K562 (cell line): Measurements from ENCODE around the gene NRP1. TPM values are rescaled to one million over a fixed set of nuclear protein-coding genes. Genes with fewer than 3 reads are reported as not detected.

Source experiments
- ATAC-seq: fragments of 200-7000 bp; cut with Tn5 transposase; 3 replicates; pipeline ENCODE4 v1.9.1; 2020; ENCODE audit warnings: moderate library complexity
- BruUV-seq: library from RNA; stranded (reverse); fragments of 400-500 nt; replicated peaks from 2 replicates; lab custom pipeline; 2021; lab: Mats Ljungman, UMichigan
- CTCF ChIA-PET: fragments of 300-600 bp; formaldehyde crosslinking; extraction: SDS; loops from one replicate; lab custom pipeline; 2021; ENCODE audit warnings: low intra/inter-chr PET ratio; lab: Yijun Ruan, JAX
- POLR2A ChIA-PET: fragments of 300-600, 350-650 bp; sonication (Branson Sonifier 250); formaldehyde crosslinking; extraction: SDS; loops from one replicate; lab custom pipeline; 2021; ENCODE audit warnings: antibody characterized with exemption, inconsistent platforms; lab: Yijun Ruan, JAX
- DNase-seq, 4 experiments: peaks; one replicate each; pipeline versions ENCODE4 v3.0.0 to v3.0.0-alpha.2; 2011 to 2018; ENCODE audit warnings: low spot score in 3 of 4, mixed read lengths in 3 of 4; ENCODE audit errors: extremely low read depth in 1 of 4
- FAIRE-seq: peaks from 2 replicates; lab custom pipeline; 2011; peaks lifted over from hg19 to GRCh38; lab: Jason Lieb, UNC
- H2AFZ ChIP-seq: 2 replicates; pipeline ENCODE4 v1.6.0; 2011; ENCODE audit warnings: low read depth, low read length, control low read depth, inconsistent platforms
- H3K27ac ChIP-seq: fragments of 200-600 bp; 3 replicates; pipeline ENCODE4 v1.8.0; 2011; ENCODE audit warnings: low read depth, mild to moderate bottlenecking, control low read depth, inconsistent platforms, low read length, moderate library complexity, mixed read lengths; ENCODE audit errors: extremely low read depth
- H3K27me3 ChIP-seq, 2 experiments: fragments of 300-600 bp in 1 of 2; 2 replicates in 1 of 2; 3 replicates in 1 of 2; pipeline versions ENCODE4 v1.6.0 to v1.8.0; 2011; ENCODE audit warnings: inconsistent platforms in 2 of 2, low read length in 2 of 2, mild to moderate bottlenecking in 1 of 2, mixed read lengths in 1 of 2, moderate library complexity in 1 of 2; ENCODE audit not compliant: control insufficient read depth in 2 of 2, insufficient read depth in 2 of 2
- H3K36me3 ChIP-seq: fragments of 300-600 bp; 3 replicates; pipeline ENCODE4 v1.8.0; 2011; ENCODE audit warnings: mild to moderate bottlenecking, low read length, inconsistent platforms; ENCODE audit not compliant: control insufficient read depth, insufficient read depth
- H3K4me1 ChIP-seq, 2 experiments: fragments of 200-600 bp in 1 of 2; replicated peaks in 1 of 2; 2 replicates in 1 of 2; 3 replicates in 1 of 2; pipeline versions ENCODE4 v1.5.1 to v1.8.0; 2011; ENCODE audit warnings: inconsistent platforms in 2 of 2, low read length in 2 of 2, mild to moderate bottlenecking in 1 of 2, mixed read lengths in 1 of 2, moderate library complexity in 1 of 2; ENCODE audit not compliant: control insufficient read depth in 2 of 2, insufficient read depth in 2 of 2
- H3K4me2 ChIP-seq: 2 replicates; pipeline ENCODE4 v1.6.1; 2011; ENCODE audit warnings: low read length, control low read depth, inconsistent platforms, mixed read lengths; ENCODE audit not compliant: insufficient read depth
- H3K4me3 ChIP-seq: fragments of 200-600 bp; sonication (generic), shearing (Covaris generic); 2 replicates; pipeline ENCODE4 v1.5.1; 2016; ENCODE audit warnings: control low read depth, inconsistent platforms
- H3K79me2 ChIP-seq: fragments of 200-600 bp; 3 replicates; pipeline ENCODE4 v1.8.0; 2011; ENCODE audit warnings: low read length, inconsistent platforms; ENCODE audit not compliant: control insufficient read depth, insufficient read depth
- H3K9ac ChIP-seq, 2 experiments: 2 replicates each; pipeline versions ENCODE4 v1.6.0 to v1.6.1; 2011; ENCODE audit warnings: low read depth in 2 of 2, low read length in 2 of 2, control low read depth in 1 of 2, inconsistent platforms in 1 of 2, mild to moderate bottlenecking in 1 of 2, mixed read lengths in 1 of 2; ENCODE audit not compliant: insufficient read depth in 1 of 2
- H3K9me1 ChIP-seq: one replicate; pipeline ENCODE4 v1.6.0; 2011; ENCODE audit warnings: inconsistent platforms, mild to moderate bottlenecking, low read length, moderate library complexity; ENCODE audit not compliant: control insufficient read depth, insufficient read depth
- H3K9me3 ChIP-seq: replicated peaks from 2 replicates; pipeline ENCODE4 v1.5.1; 2011; ENCODE audit warnings: low read depth, low read length, inconsistent platforms; ENCODE audit not compliant: control insufficient read depth, insufficient read depth
- H4K20me1 ChIP-seq: replicated peaks from 2 replicates; pipeline ENCODE4 v1.6.1; 2011; ENCODE audit warnings: low read length, inconsistent platforms, mixed read lengths; ENCODE audit not compliant: control insufficient read depth, insufficient read depth
- CXXC5 ChIP-seq: fragments of 250-450 bp; sonication (Bioruptor Pico); IDR thresholded peaks from 2 replicates; pipeline ENCODE4 v1.8.0; 2022; ENCODE audit warnings: inconsistent platforms, mild to moderate bottlenecking, moderate library complexity
- ELF4 ChIP-seq: fragments of 450-650 bp; formaldehyde crosslinking; IDR thresholded peaks from 2 replicates; pipeline ENCODE4 v1.4.0; 2022; ENCODE audit warnings: missing genetic modification characterization
- HCFC1 ChIP-seq: IDR thresholded peaks from 2 replicates; pipeline ENCODE4 v1.6.1; 2012; ENCODE audit warnings: low read depth, low read length, improper control_type of control experiment
- HMG20B ChIP-seq: fragments of 250-450 bp; sonication (Bioruptor Pico); IDR thresholded peaks from 2 replicates; pipeline ENCODE4 v1.5.0; 2021; ENCODE audit warnings: mild to moderate bottlenecking
- NCOA4 ChIP-seq: fragments of 450-650 bp; IDR thresholded peaks from 2 replicates; pipeline ENCODE4 v1.6.1; 2018; ENCODE audit warnings: mild to moderate bottlenecking; ENCODE audit not compliant: partially characterized antibody
- PHF8 ChIP-seq: fragments of 200-600 bp; sonication (generic); IDR thresholded peaks from 2 replicates; pipeline ENCODE4 v1.6.1; 2012; ENCODE audit warnings: mixed run types, mild to moderate bottlenecking, inconsistent platforms, low read length, moderate library complexity, borderline replicate concordance
- RAD51 ChIP-seq: fragments of 450-650 bp; IDR thresholded peaks from 2 replicates; pipeline ENCODE4 v1.7.1; 2016; ENCODE audit warnings: low read depth, mild to moderate bottlenecking, borderline replicate concordance
- SAFB ChIP-seq: fragments of 200-400 bp; formaldehyde crosslinking; IDR thresholded peaks from 2 replicates; pipeline ENCODE4 v1.6.1; 2017; ENCODE audit warnings: low read depth, low read length, borderline replicate concordance
- SAP30 ChIP-seq: fragments of 200-600 bp; sonication (generic); IDR thresholded peaks from 2 replicates; pipeline ENCODE4 v1.6.1; 2012; ENCODE audit warnings: borderline replicate concordance, low read depth, mild to moderate bottlenecking, moderate library complexity, low read length, control low read depth, inconsistent platforms; ENCODE audit not compliant: insufficient read depth, poor library complexity, severe bottlenecking
- SUPT5H ChIP-seq: fragments of 450-650 bp; IDR thresholded peaks from 2 replicates; pipeline ENCODE4 v1.6.1; 2016
- ZBTB7A ChIP-seq: IDR thresholded peaks from 2 replicates; pipeline ENCODE4 v1.6.1; 2011; ENCODE audit warnings: low read depth, mild to moderate bottlenecking, low read length, moderate library complexity, borderline replicate concordance; ENCODE audit not compliant: control insufficient read depth
- WGBS: fragments of 100-300 bp; shearing (Covaris generic); methylation state at CpG from one replicate; pipeline ENCODE4 v1.1.6; 2016; ENCODE audit warnings: low coverage, mixed read lengths; ENCODE audit not compliant: insufficient coverage; ENCODE audit errors: missing lambda C conversion rate; 5-methylcytosine and 5-hydroxymethylcytosine counted together
- in situ Hi-C: fragments of 300-500 bp; cut with MboI; formaldehyde crosslinking; loops from 4 replicates; pipeline ENCODE4 v1.15.0; 2018; ENCODE audit warnings: inconsistent platforms, mixed read lengths
- intact Hi-C: fragments of 100-400 bp; cut with micrococcal nuclease; formaldehyde crosslinking; loops from 2 replicates; pipeline ENCODE4 v1.14.2; 2022
- polyA plus RNA-seq, 8 experiments: library from polyadenylated mRNA; depleted of rRNA in 4 of 8; stranded (reverse) in 5 of 8; unstranded in 3 of 8; fragments of >200 nt; fragmentation: Nextera tagmentation in 2 of 8; fragmentation: Illumina TruSeq in 1 of 8; extraction: Ambion mirVana in 2 of 8; extraction: Trizol in 1 of 8; gene quantifications; 2 replicates each; pipeline versions ENCODE4 v1.2.1 to v1.2.3, GENCODE V29; 2011 to 2014; ENCODE audit warnings: inconsistent platforms in 1 of 8, missing spikeins in 1 of 8
- total RNA-seq, 7 experiments: library from RNA; depleted of rRNA in 6 of 7; stranded (reverse); fragments of >200 nt in 6 of 7; fragmentation: Illumina TruSeq in 2 of 7; extraction: Trizol in 2 of 7; gene quantifications; 2 replicates each; pipeline versions ENCODE4 v1.2.1 to v1.2.3, GENCODE V29; 2011 to 2021; ENCODE audit warnings: low replicate concordance in 1 of 7
- TF ChIP-seq, protein P1 (sequence below): sonication (generic); formaldehyde crosslinking; IDR thresholded peaks from 2 replicates; pipeline ENCODE4 v1.8.0; 2022; ENCODE audit warnings: mild to moderate bottlenecking, missing genetic modification reagents
- TF ChIP-seq, protein P2 (sequence below), 2 experiments: IDR thresholded peaks in 1 of 2; conservative IDR thresholded peaks in 1 of 2; 2 replicates each; pipeline ENCODE4 v1.6.1; 2016; ENCODE audit warnings: low read depth in 2 of 2, mild to moderate bottlenecking in 1 of 2, missing compliant biosample characterization in 1 of 2, missing genetic modification characterization in 1 of 2, moderate library complexity in 1 of 2
- TF ChIP-seq, protein P3 (sequence below): fragments of 250-450 bp; sonication (Bioruptor Pico); IDR thresholded peaks from 2 replicates; pipeline ENCODE4 v1.8.0; 2021; ENCODE audit warnings: borderline replicate concordance, mild to moderate bottlenecking, moderate library complexity; ENCODE audit not compliant: poor library complexity, severe bottlenecking
- TF ChIP-seq, protein P4 (sequence below): IDR thresholded peaks from 2 replicates; pipeline ENCODE4 v1.6.1; 2011; ENCODE audit not compliant: insufficient read length; ENCODE audit errors: extremely low read depth
- TF ChIP-seq, protein P5 (sequence below): fragments of 450-650 bp; formaldehyde crosslinking; IDR thresholded peaks from 2 replicates; pipeline ENCODE4 v1.4.0; 2022; ENCODE audit warnings: mild to moderate bottlenecking, moderate library complexity

Gene NRP1
- total and polyA plus RNA-seq, 9 of the 15 experiments (the other 6 are each of a cell fraction or from before 2014, with no cell fraction given) = 0.01 to 0.38 (median 0.04) TPM; not detected in 5

DNA sequence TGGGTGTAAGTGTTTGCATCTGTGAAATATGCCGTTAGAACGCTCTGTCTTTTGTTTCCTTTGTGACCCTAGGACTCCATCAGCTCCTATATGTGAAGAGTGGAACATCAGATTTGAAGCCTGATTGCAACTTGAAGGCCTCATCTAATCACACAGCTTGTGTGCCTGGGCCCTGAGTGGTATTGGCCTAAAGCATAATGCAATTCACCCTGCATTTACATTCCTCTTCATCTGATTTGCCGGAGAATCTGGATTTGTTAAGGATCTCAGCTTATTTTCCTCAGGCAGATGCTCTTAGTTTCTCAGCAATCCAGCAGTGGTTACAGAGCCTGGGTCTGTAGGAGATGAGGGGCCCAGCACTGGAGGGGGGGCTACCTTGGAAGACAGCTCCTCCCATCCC lies 193.2 kb downstream of the NRP1 start:
- in situ Hi-C loops = no loop called here
- Histone ChIP-seq H3K36me3 (no peaks in the 10 kb centered on the region), H3K79me2 (no peaks in the 10 kb centered on the region), H2AFZ (no peak overlapping the region), H3K4me1 (no peaks in the 10 kb centered on the region), H3K9ac (no peak overlapping the region), H3K4me2 (no peak overlapping the region), H4K20me1 (peaks cover 2% of the 10 kb centered on the region; the same call in 1 of the 2 replicates), H3K4me3 (no peak overlapping the region), H3K9me3 (no peaks in the 10 kb centered on the region), H3K27me3 (peaks cover 4 to 33% of the 10 kb centered on the region in 2 experiments; a peak in 3 of 5 replicates), H3K27ac (no peak overlapping the region), H3K9me1 (no peaks in the 10 kb centered on the region)
- intact Hi-C loops = no loop called here
- no peak for TF ChIP-seq SUPT5H
- no peak for TF ChIP-seq NCOA4
- TF ChIP-seq SAP30 = no peak
- TF ChIP-seq, protein P1, sequence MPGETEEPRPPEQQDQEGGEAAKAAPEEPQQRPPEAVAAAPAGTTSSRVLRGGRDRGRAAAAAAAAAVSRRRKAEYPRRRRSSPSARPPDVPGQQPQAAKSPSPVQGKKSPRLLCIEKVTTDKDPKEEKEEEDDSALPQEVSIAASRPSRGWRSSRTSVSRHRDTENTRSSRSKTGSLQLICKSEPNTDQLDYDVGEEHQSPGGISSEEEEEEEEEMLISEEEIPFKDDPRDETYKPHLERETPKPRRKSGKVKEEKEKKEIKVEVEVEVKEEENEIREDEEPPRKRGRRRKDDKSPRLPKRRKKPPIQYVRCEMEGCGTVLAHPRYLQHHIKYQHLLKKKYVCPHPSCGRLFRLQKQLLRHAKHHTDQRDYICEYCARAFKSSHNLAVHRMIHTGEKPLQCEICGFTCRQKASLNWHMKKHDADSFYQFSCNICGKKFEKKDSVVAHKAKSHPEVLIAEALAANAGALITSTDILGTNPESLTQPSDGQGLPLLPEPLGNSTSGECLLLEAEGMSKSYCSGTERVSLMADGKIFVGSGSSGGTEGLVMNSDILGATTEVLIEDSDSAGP (CRISPR knock-in tag) = no peak
- no peak for TF ChIP-seq CXXC5 (CRISPR knock-in tag)
- TF ChIP-seq RAD51 = no peak
- TF ChIP-seq ELF4 (CRISPR knock-in tag) = no peak
- no peak for TF ChIP-seq PHF8
- TF ChIP-seq, protein P2, sequence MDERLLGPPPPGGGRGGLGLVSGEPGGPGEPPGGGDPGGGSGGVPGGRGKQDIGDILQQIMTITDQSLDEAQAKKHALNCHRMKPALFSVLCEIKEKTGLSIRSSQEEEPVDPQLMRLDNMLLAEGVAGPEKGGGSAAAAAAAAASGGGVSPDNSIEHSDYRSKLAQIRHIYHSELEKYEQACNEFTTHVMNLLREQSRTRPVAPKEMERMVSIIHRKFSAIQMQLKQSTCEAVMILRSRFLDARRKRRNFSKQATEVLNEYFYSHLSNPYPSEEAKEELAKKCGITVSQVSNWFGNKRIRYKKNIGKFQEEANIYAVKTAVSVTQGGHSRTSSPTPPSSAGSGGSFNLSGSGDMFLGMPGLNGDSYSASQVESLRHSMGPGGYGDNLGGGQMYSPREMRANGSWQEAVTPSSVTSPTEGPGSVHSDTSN (CRISPR knock-in tag; IDR thresholded peaks at IDR 0.05; ENCODE audit: low read depth) = no peak
- TF ChIP-seq, protein P2 (tag; conservative IDR thresholded peaks at IDR 0.05; ENCODE audit: low read depth) = no peak
- no peak for TF ChIP-seq HMG20B (CRISPR knock-in tag)
- TF ChIP-seq, protein P3, sequence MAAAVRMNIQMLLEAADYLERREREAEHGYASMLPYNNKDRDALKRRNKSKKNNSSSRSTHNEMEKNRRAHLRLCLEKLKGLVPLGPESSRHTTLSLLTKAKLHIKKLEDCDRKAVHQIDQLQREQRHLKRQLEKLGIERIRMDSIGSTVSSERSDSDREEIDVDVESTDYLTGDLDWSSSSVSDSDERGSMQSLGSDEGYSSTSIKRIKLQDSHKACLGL (CRISPR knock-in tag) = no peak
- TF ChIP-seq HCFC1 = no peak
- no peak for TF ChIP-seq SAFB
- TF ChIP-seq, protein P4, sequence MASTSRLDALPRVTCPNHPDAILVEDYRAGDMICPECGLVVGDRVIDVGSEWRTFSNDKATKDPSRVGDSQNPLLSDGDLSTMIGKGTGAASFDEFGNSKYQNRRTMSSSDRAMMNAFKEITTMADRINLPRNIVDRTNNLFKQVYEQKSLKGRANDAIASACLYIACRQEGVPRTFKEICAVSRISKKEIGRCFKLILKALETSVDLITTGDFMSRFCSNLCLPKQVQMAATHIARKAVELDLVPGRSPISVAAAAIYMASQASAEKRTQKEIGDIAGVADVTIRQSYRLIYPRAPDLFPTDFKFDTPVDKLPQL = no peak
- TF ChIP-seq ZBTB7A = no peak
- TF ChIP-seq, protein P5, sequence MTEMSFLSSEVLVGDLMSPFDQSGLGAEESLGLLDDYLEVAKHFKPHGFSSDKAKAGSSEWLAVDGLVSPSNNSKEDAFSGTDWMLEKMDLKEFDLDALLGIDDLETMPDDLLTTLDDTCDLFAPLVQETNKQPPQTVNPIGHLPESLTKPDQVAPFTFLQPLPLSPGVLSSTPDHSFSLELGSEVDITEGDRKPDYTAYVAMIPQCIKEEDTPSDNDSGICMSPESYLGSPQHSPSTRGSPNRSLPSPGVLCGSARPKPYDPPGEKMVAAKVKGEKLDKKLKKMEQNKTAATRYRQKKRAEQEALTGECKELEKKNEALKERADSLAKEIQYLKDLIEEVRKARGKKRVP (CRISPR knock-in tag) = no peak
- ATAC-seq = no peak
- no TSS peak for BruUV-seq
- POLR2A ChIA-PET = no interaction called here
- no peak for DNase-seq
- CTCF ChIA-PET = no interaction called here
- 2% methylated on average over 3 of the region's 3 CpGs for WGBS
- FAIRE-seq = no peak
